Uterus (tissue), 2 donors: Measurements from ENCODE around the gene CEBPE.

Source experiments
- CTCF ChIP-seq, 4 experiments: fragments of 200-600 bp in 2 of 4; fragments of 450-650 bp in 2 of 4; sonication (generic) in 2 of 4; IDR thresholded peaks; one replicate each; pipeline ENCODE4 v1.5.1; 2016 to 2019; ENCODE audit warnings: antibody characterized with exemption in 4 of 4, mild to moderate bottlenecking in 2 of 4, moderate library complexity in 1 of 4
- POLR2A ChIP-seq, 2 donors: fragments of 450-650 bp; IDR thresholded peaks; one replicate each; pipeline ENCODE4 v1.6.1; 2016; ENCODE audit warnings: antibody characterized with exemption in 2 of 2, mild to moderate bottlenecking in 1 of 2, moderate library complexity in 1 of 2

DNA sequence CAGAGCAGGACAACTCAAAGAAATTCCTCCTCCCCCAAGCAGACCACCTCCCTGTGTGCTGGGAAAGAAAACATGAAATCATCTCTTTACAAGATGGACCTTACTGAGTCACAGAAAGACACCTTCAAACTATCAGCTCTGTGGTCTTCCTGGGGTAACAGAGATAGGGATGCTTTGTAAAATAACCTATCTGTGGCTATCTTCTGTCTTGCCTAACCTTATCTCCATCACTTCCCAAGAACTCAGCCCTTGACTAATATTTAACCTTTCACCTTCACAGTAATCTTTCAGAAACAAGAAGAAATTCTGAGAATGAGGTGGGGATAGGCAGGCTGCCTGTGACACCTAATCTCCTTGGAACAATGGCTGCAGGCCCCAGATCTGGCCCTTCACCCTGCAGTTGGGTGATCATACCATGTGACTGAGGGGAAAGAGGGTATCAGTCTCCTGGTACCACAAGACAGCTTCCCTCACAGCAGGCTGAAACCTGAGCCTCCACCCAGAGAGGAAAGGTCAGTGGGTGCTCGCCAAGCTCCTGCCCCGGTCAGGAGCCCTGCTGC is 27.4 kb upstream of the CEBPE start:
- TF ChIP-seq CTCF (IDR thresholded peaks at IDR 0.05) (no peak), POLR2A (IDR thresholded peaks at IDR 0.05) (no peak)
